ENCODE data around the gene NTF3.

The NTF3 gene

GRCh38 chr12:5459051-5459782 is 27.3 kb downstream of the NTF3 start:
- no peak for DNase-seq

DNA sequence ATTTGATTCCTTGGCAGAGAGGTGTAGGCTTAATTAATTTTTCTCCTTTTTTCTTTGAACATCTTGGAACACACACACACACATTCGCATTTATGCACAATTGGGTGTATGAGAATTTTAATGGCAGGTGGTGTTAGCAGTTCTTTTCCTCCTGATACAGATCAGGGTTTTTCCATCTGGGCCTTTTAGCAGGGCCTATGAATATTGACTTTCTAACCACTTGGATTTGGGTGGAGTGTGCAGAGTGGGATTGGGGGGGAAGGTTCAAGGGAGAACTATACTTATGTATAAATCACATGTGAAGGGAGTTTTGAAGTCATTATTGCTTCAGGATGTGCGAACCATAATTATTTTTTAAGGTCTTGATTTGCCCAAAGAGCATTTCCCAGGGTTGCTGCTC is 28.9 kb downstream of the NTF3 start:
- DNase-seq, result no peak

DNA sequence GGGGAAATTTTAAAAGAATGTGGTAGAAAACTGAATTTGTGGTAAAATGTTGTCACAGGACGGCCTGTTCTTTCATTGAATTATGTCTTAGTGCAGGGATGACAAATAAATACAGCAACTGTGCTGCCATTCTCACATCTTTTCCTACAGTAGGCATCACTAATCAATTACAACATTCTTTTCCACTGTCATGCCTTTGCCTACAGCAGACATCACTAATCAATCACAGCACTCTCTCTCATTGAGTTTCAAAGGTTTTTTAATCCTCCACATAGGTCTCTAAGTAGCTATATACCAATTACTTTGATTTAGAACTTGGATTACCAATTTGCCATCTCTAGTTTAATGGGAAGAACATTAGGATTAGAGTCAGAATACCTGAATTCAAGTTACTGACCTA is 30.1 kb downstream of the NTF3 start:
- DNase-seq, result no peak

GRCh38 chr12:5464096-5464495 is 32.2 kb downstream of the NTF3 start:
- DNase-seq, result no peak

DNA sequence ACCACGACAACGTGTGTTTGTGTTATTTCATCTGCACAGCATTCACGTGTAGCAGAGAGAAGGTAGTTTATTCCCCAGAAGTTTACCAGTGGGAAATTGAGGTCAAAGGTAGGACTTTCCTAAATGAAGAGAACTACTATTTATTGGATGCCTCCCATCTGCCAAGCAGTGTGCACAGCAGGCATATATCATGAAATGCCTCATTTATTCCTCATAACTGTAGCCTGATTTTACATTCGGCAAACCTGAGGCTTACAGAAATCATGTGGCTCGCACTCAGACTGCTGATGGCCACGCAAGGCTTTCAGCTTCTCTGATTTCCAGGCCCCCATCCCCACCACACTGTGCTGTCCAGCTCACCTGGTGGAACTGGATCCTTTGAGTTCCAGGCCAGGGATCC is 33.5 kb downstream of the NTF3 start:
- no peak for DNase-seq

DNA sequence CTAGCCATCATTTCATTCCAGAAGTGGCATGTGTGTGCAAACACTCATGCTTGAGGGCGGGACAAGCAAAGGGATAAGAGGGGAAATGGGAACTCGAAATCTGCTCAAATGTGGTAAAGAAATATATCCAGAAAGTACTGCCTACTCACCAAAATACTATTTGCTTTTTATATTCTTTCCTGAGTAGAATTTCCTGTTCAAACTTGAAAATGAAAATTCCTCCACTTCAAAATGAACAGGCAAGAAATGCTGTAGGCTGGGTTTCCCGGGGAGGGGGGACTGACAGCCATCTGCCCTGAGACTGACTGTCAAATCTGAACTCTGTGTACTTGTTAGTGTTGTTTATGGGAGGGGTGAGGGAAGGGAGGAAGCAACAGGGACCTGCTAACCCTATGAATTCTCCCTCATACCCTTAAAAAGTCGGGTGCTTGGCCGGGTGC is 34.6 kb downstream of the NTF3 start:
- no peak for DNase-seq

DNA sequence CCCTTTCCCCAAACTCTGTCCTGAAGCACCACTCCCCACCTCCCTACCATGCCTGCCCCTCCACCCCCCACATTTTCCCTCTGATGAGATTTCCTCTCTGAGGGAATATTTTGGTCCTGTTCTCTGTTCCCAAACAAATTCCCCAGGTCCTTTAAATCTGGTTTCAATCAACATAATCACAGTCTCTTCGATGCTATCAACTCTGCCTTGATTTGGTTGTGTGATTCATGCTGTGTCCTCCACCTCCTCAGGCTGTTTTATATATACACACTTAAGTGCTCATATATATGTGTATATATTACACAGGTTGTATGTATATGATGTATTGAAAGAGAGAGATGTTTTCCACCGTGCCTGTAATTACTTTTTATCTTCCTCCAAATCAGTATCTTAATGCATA is 36.0 kb downstream of the NTF3 start:
- DNase-seq, result no peak

GRCh38 chr12:5470221-5470620 is 38.3 kb downstream of the NTF3 start:
- no peak for DNase-seq

- DNase-seq, result no peak
Observed at GRCh38 chr12:5470703-5471102, 38.8 kb downstream of the NTF3 start.

- no peak for DNase-seq
Observed at GRCh38 chr12:5473076-5473782, 41.3 kb downstream of the NTF3 start.

GRCh38 chr12:5473783-5474116 is 41.8 kb downstream of the NTF3 start:
- DNase-seq, result no peak

DNA sequence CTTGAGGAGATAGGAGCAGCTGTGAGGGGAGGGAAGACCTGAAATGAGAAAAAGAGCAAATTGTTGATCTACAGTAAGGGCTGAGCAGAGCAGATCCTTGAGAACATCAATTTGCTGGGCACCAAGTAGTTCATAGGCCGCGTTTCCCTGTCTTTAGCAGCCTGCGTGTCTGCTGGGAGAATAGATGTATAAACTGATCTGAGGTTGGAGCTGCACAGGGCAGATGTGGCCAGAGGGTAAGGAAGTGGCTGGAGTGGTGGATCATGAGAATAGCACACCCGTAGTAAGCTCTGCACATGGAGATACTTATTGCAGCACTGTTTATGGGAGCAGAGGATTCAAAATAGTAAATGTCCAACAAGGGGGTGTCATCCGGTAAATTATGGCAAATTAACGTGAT is 44.4 kb downstream of the NTF3 start:
- DNase-seq, result no peak

DNA sequence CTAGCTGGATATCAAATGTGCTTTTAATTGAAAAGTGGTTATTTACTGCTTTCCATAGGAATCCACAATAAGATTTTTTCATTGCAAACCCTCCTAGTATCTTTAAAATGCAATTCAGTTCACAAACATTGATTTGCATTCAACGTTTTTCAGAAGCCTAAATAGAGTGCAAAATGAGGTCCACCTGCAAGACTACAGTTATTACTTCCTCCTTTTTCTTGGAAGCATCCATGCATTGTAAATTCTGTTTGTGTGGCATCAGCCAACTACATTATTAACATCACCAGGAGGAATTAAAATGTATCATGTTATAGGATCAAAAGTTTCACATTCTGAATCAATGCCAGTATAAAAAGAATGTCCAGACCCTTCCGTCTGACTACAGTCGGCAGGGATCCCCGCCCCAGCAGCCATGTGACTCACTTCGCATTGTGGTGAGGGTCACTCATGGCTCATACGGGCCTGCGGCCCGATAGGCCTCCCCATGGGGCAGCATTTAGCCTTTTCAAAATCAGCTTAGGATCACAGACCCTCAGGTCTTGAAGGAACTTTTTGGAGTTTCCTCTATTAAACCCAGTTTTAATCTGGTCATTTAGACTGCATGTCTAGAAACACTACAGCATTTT is 46.3 kb downstream of the NTF3 start:
- DNase-seq, result no peak

GRCh38 chr12:5479761-5480160 is 47.9 kb downstream of the NTF3 start:
- no peak for DNase-seq

- DNase-seq, result no peak
Observed at GRCh38 chr12:5480218-5480937, 48.5 kb downstream of the NTF3 start.

GRCh38 chr12:5480938-5481303 is 49.0 kb downstream of the NTF3 start:
- no peak for DNase-seq

GRCh38 chr12:5481645-5482044 is 49.7 kb downstream of the NTF3 start:
- no peak for DNase-seq

DNA sequence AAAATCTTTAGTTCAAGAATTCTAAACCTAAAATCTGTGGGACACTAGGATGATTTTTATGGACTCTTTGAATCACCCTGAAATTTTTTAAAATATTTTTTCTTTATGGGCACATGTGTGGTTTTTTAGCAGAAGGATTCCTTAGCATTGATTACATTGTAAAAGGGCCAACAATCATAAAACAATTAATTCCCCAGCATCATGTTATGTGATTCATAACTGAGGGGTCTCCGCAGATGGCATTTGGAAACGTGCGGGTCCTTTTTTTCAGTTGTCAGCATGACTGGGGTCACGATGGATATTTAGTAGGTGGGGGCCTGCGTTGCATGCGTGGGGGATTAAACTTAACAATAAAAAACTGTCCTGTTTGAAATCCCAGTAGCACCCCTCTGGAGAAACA is 52.5 kb downstream of the NTF3 start:
- DNase-seq, result no peak

DNA sequence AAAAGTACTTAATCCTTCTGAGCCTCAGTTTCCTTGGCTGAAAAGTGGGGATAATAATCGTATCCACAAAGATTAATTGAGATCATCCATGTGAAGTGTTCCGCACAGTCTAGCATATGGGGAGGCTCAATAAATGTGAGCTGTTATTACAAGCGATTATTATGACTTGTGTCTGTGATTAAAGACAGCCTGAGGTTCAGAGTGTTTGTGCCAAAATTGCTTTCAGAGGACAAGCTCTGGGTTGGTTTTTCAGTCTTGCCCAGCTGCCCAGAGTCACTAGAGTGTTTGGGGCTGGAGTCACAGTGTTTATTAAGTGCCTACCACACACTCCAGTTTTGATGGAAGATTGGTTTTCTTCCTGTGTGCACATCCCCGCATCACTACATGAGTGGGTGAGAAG is 53.5 kb downstream of the NTF3 start:
- DNase-seq, result no peak

DNA sequence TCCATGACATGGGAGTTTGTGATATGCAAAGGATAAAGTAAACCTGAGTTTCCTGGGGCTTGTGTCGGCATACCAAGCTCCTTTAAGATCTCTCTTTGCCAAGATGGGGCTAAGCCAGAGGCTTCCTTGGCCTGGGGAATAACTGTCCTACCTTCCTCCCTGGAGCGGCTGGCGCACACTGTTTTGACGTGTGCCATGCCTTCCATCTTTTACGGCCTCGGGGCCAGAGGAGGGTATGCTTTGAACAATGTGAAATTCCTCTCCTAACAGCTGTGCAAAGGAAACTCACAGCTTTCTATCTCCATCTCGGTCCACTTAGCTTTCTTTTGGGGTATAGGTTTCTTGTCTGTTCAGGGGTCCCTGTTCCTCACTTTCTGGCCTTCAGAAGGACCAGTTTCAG is 55.2 kb downstream of the NTF3 start:
- DNase-seq, result no peak

DNA sequence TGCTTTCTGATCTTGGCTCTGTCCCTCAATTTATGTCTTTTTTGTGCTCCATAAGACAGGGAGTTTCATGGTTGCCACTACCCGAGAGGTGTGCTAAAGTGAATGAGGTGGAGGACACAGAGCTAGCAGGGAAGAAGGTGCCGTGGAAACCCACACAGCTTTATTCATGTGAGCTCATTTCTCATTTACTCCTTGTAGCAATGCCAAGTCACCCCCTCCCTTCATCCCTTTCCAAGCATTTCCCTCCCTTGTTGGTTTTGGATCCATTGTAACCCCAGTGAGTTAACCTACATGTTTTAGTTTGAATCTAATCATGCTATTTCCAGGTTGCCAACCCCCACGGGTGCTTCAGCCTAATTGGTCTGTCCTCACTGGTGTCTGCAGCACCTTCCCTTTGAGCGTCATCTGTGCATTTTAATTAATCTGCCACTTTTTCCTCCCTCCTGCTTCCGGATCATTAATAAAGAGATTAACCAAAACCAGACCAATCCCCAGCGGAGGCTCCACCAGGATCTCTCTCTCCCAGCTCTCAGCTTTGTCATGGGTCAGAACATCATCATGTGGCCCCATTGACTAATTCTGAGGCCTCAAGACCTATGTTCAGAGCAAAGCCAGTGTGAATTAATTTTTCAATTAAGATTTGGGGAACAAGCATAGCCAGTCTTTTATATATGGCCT is 56.2 kb downstream of the NTF3 start:
- no peak for DNase-seq

DNA sequence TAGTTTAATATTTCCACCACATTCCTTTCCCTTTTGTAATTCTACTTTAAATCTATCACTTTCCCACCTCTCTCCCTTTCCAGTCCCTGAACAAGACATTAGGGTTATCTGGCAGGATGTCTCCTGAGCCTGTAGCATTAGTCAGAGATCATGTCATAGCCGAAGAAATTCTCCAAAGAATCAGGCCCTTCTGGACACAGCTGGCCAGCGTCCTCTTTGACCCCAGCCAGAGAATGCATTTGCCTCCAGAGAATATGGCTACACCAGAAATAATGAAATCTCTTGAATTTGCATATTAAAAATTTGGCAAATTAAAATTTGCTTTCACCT is 56.7 kb downstream of the NTF3 start:
- no peak for DNase-seq

DNA sequence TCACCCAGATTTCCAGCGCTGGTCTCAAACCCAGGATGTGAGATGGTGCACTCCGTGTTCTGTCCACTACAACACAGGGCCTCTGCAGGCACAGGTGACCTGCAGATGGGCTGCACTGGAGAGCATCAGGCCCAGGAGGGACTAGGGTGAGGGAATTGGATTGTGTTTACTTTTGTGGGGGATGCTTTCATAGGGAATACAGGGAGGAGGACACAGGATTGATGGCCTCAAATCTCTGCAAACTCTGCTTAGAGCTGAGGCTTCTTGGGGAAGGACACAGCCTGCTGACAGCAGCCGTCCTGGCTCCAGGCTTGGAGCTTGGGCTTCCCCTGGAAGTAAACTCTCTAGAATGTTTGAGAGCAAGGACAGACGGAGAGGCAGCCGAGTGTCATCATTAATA is 57.1 kb downstream of the NTF3 start:
- DNase-seq, result no peak

Data from T-helper 2 cell (primary cell).